Measurements from ENCODE around the gene ROR1.

The ROR1 gene

DNA sequence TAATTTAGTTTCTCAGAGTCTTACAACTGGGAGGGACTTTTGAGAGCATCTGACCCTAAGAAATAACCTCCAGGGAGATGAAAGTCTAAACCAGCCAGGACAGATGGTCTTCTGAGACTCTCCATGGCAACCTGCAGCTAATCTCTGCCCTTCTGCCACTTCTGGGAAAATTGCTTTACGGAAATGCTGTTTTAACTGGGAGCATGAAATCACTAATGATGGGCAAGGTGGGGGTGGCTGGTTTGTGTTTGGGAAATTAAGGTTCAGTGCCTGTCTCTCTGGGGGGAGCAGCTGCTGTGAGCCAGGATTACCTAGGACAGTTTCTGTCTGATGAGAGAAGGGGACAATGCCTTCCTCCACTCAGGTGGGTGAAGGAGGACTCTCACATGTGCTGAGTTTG lies 33.2 kb downstream of the ROR1 start:
- Histone ChIP-seq H3K27ac (ENCODE audit: extremely low read depth, low read depth, low read length) (no peak overlapping the region), H3K9me3 (ENCODE audit: control insufficient read depth, insufficient read depth, low read depth, low read length) (no peaks in the 10 kb centered on the region), H3K4me1 (ENCODE audit: control insufficient read depth, insufficient read depth, low read length) (no peaks in the 10 kb centered on the region), H3K36me3 (ENCODE audit: control insufficient read depth in 2 of 2, insufficient read depth in 1 of 2, low read length in 2 of 2) (no peaks in the 10 kb centered on the region), H3K4me3 (ENCODE audit: low read depth, low read length) (no peak overlapping the region)
- POLR2A ChIA-PET, result no interaction called here
- TF ChIP-seq ZNF16 (tag by site-specific recombination; IDR thresholded peaks at IDR 0.05; ENCODE audit: low read depth) (no peak), ZNF48 (tag by site-specific recombination; IDR thresholded peaks at IDR 0.05) (no peak), KLF8 (tag by site-specific recombination; IDR thresholded peaks at IDR 0.05) (no peak), ZNF350 (tag by site-specific recombination; IDR thresholded peaks at IDR 0.05) (no peak), SETDB1 (IDR thresholded peaks at IDR 0.05; ENCODE audit: insufficient read length, low read length) (no peak), SALL2 (tag by site-specific recombination; IDR thresholded peaks at IDR 0.05; ENCODE audit: borderline replicate concordance) (no peak), ZFP37 (tag by site-specific recombination; IDR thresholded peaks at IDR 0.05) (no peak), OSR2 (tag by site-specific recombination; IDR thresholded peaks at IDR 0.05) (no peak), ZNF768 (tag by site-specific recombination; IDR thresholded peaks at IDR 0.05) (no peak), SP2 (tag by site-specific recombination; IDR thresholded peaks at IDR 0.05) (no peak), ZNF140 (tag by site-specific recombination; IDR thresholded peaks at IDR 0.05) (no peak), ZNF335 (tag by site-specific recombination; conservative IDR thresholded peaks at IDR 0.05) (no peak), ZNF391 (tag by site-specific recombination; IDR thresholded peaks at IDR 0.05; ENCODE audit: borderline replicate concordance, low read depth) (no peak), ZNF610 (tag by site-specific recombination; IDR thresholded peaks at IDR 0.05; ENCODE audit: borderline replicate concordance) (no peak), ZSCAN23 (tag by site-specific recombination; IDR thresholded peaks at IDR 0.05) (no peak), ZNF394 (tag by site-specific recombination; IDR thresholded peaks at IDR 0.05; ENCODE audit: borderline replicate concordance) (no peak)
- TF ChIP-seq, protein P1, sequence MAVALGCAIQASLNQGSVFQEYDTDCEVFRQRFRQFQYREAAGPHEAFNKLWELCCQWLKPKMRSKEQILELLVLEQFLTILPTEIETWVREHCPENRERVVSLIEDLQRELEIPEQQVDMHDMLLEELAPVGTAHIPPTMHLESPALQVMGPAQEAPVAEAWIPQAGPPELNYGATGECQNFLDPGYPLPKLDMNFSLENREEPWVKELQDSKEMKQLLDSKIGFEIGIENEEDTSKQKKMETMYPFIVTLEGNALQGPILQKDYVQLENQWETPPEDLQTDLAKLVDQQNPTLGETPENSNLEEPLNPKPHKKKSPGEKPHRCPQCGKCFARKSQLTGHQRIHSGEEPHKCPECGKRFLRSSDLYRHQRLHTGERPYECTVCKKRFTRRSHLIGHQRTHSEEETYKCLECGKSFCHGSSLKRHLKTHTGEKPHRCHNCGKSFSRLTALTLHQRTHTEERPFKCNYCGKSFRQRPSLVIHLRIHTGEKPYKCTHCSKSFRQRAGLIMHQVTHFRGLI (tag by site-specific recombination; IDR thresholded peaks at IDR 0.05), result no peak
- TF ChIP-seq, protein P2, sequence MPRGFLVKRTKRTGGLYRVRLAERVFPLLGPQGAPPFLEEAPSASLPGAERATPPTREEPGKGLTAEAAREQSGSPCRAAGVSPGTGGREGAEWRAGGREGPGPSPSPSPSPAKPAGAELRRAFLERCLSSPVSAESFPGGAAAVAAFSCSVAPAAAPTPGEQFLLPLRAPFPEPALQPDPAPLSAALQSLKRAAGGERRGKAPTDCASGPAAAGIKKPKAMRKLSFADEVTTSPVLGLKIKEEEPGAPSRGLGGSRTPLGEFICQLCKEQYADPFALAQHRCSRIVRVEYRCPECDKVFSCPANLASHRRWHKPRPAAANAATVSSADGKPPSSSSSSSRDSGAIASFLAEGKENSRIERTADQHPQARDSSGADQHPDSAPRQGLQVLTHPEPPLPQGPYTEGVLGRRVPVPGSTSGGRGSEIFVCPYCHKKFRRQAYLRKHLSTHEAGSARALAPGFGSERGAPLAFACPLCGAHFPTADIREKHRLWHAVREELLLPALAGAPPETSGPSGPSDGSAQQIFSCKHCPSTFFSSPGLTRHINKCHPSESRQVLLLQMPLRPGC (tag by site-specific recombination; IDR thresholded peaks at IDR 0.05), result no peak
- TF ChIP-seq, protein P3, sequence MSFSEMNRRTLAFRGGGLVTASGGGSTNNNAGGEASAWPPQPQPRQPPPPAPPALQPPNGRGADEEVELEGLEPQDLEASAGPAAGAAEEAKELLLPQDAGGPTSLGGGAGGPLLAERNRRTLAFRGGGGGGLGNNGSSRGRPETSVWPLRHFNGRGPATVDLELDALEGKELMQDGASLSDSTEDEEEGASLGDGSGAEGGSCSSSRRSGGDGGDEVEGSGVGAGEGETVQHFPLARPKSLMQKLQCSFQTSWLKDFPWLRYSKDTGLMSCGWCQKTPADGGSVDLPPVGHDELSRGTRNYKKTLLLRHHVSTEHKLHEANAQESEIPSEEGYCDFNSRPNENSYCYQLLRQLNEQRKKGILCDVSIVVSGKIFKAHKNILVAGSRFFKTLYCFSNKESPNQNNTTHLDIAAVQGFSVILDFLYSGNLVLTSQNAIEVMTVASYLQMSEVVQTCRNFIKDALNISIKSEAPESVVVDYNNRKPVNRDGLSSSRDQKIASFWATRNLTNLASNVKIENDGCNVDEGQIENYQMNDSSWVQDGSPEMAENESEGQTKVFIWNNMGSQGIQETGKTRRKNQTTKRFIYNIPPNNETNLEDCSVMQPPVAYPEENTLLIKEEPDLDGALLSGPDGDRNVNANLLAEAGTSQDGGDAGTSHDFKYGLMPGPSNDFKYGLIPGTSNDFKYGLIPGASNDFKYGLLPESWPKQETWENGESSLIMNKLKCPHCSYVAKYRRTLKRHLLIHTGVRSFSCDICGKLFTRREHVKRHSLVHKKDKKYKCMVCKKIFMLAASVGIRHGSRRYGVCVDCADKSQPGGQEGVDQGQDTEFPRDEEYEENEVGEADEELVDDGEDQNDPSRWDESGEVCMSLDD (tag by site-specific recombination; IDR thresholded peaks at IDR 0.05), result no peak
- TF ChIP-seq, protein P4, sequence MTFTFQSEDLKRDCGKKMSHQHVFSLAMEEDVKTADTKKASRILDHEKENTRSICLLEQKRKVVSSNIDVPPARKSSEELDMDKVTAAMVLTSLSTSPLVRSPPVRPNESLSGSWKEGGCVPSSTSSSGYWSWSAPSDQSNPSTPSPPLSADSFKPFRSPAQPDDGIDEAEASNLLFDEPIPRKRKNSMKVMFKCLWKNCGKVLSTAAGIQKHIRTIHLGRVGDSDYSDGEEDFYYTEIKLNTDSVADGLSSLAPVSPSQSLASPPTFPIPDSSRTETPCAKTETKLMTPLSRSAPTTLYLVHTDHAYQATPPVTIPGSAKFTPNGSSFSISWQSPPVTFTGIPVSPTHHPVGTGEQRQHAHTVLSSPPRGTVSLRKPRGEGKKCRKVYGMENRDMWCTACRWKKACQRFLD (tag by site-specific recombination; IDR thresholded peaks at IDR 0.05), result no peak
- CTCF ChIA-PET, result no interaction called here

Measured in HEK293 (cell line).